A549 (cell line): ENCODE measurements around the gene LBH. TPM values are rescaled to one million over a fixed set of nuclear protein-coding genes. Genes with fewer than 3 reads are reported as not detected.

Experiments used
- ATAC-seq, 2 experiments: fragments of 200-7000 bp in 1 of 2; fragments of >200 bp in 1 of 2; cut with Nextera tagmentation in 1 of 2; cut with Tn5 transposase in 1 of 2; 3 replicates each; pipeline versions ENCODE4 v1.8.0 to v1.9.1; 2018 to 2020; ENCODE audit warnings: mild to moderate bottlenecking in 1 of 2, moderate library complexity in 1 of 2
- CTCF ChIA-PET: fragments of 300-600 bp; sonication (Branson Sonifier 250); formaldehyde crosslinking; extraction: SDS; loops from one replicate; lab custom pipeline; 2021; ENCODE audit warnings: antibody characterized with exemption, inconsistent platforms; lab: Yijun Ruan, JAX
- POLR2A ChIA-PET: fragments of 350-600 bp; formaldehyde crosslinking; extraction: SDS; loops from one replicate; lab custom pipeline; 2021; ENCODE audit warnings: antibody characterized with exemption, inconsistent platforms; lab: Yijun Ruan, JAX
- DNase-seq, 2 experiments: peaks; one replicate each; pipeline versions ENCODE4 v3.0.0 to v3.0.0-alpha.2; 2011 to 2016; ENCODE audit warnings: low read depth in 1 of 2, low spot score in 1 of 2
- FAIRE-seq: peaks from 2 replicates; lab custom pipeline; 2011; peaks lifted over from hg19 to GRCh38; lab: Jason Lieb, UNC
- H3K27ac ChIP-seq, 2 experiments: fragments of >200 bp; sonication (Bioruptor Twin); formaldehyde crosslinking; 3 replicates each; pipeline ENCODE4 v1.5.1; 2016 to 2017
- H3K4me1 ChIP-seq: fragments of >200 bp; sonication (Bioruptor Twin); formaldehyde crosslinking; 3 replicates; pipeline ENCODE4 v1.6.1; 2016
- H3K4me2 ChIP-seq: fragments of >200 bp; sonication (Bioruptor Twin); formaldehyde crosslinking; 3 replicates; pipeline ENCODE4 v1.6.1; 2016
- H3K4me3 ChIP-seq: fragments of >200 bp; sonication (Bioruptor Twin); formaldehyde crosslinking; 3 replicates; pipeline ENCODE4 v1.5.1; 2016
- H3K9me3 ChIP-seq: fragments of >200 bp; sonication (Bioruptor Twin); formaldehyde crosslinking; 3 replicates; pipeline ENCODE4 v1.6.1; 2016
- CEBPB ChIP-seq, 2 experiments: fragments of >200 bp in 1 of 2; sonication (Bioruptor Twin) in 1 of 2; formaldehyde crosslinking in 1 of 2; IDR thresholded peaks; 2 replicates each; pipeline ENCODE4 v1.6.1; 2012 to 2016
- CHD2 ChIP-seq: fragments of 150-350 bp; IDR thresholded peaks from 2 replicates; pipeline ENCODE4 v1.6.1; 2014; ENCODE audit warnings: low read length; ENCODE audit not compliant: partially characterized antibody
- CHD4 ChIP-seq: fragments of 200-600 bp; sonication (generic); IDR thresholded peaks from 2 replicates; pipeline ENCODE4 v1.6.1; 2016; ENCODE audit warnings: antibody characterized with exemption, mild to moderate bottlenecking, borderline replicate concordance
- CTCF ChIP-seq: fragments of >200 bp; sonication (Bioruptor Twin); formaldehyde crosslinking; IDR thresholded peaks from 3 replicates; pipeline ENCODE4 v1.5.1; 2016
- EHMT2 ChIP-seq: fragments of 200-600 bp; sonication (generic); IDR thresholded peaks from 2 replicates; pipeline ENCODE4 v1.6.1; 2016; ENCODE audit warnings: antibody characterized with exemption, low read depth, mild to moderate bottlenecking, moderate library complexity
- FOSL2 ChIP-seq, 2 experiments: fragments of 450-650 bp in 1 of 2; fragments of >200 bp in 1 of 2; sonication (Bioruptor Twin) in 1 of 2; formaldehyde crosslinking; IDR thresholded peaks; 2 replicates each; pipeline versions ENCODE4 v1.5.0 to v1.6.1; 2016 to 2020; ENCODE audit warnings: mild to moderate bottlenecking in 1 of 2, moderate library complexity in 1 of 2
- FOXS1 ChIP-seq: fragments of 250-450 bp; sonication (Bioruptor Pico); IDR thresholded peaks from 2 replicates; pipeline ENCODE4 v1.5.0; 2020; ENCODE audit warnings: mild to moderate bottlenecking, moderate library complexity
- HEYL ChIP-seq: fragments of 250-450 bp; sonication (Bioruptor Pico); IDR thresholded peaks from 2 replicates; pipeline ENCODE4 v1.8.0; 2021; ENCODE audit warnings: mild to moderate bottlenecking, moderate library complexity
- HOXA7 ChIP-seq: fragments of 250-450 bp; sonication (Bioruptor Pico); IDR thresholded peaks from 2 replicates; pipeline ENCODE4 v1.5.0; 2020; ENCODE audit warnings: mild to moderate bottlenecking, moderate library complexity
- JUN ChIP-seq, 2 experiments: fragments of >200 bp; sonication (Bioruptor Twin); formaldehyde crosslinking; IDR thresholded peaks; 2 replicates in 1 of 2; 3 replicates in 1 of 2; pipeline ENCODE4 v1.6.1; 2016 to 2017
- MAZ ChIP-seq: fragments of 150-350 bp; IDR thresholded peaks from 2 replicates; pipeline ENCODE4 v1.6.1; 2014; ENCODE audit warnings: antibody characterized with exemption, low read depth, low read length, borderline replicate concordance
- NR3C1 ChIP-seq: fragments of >200 bp; sonication (Bioruptor Twin); formaldehyde crosslinking; IDR thresholded peaks from 3 replicates; pipeline ENCODE4 v1.6.1; 2017
- RAD21 ChIP-seq, 2 experiments: fragments of >200 bp in 1 of 2; sonication (Bioruptor Twin) in 1 of 2; formaldehyde crosslinking in 1 of 2; IDR thresholded peaks in 1 of 2; conservative IDR thresholded peaks in 1 of 2; 2 replicates in 1 of 2; 3 replicates in 1 of 2; pipeline ENCODE4 v1.6.1; 2012 to 2018; ENCODE audit warnings: inconsistent platforms in 1 of 2
- RCOR1 ChIP-seq: fragments of 150-350 bp; IDR thresholded peaks from 2 replicates; pipeline ENCODE4 v1.6.1; 2014; ENCODE audit warnings: antibody characterized with exemption, low read length, low read depth
- SMC3 ChIP-seq: fragments of >200 bp; sonication (Bioruptor Twin); formaldehyde crosslinking; IDR thresholded peaks from 3 replicates; pipeline ENCODE4 v1.6.1; 2018; ENCODE audit warnings: inconsistent platforms
- ZC3H11A ChIP-seq: fragments of 450-650 bp; IDR thresholded peaks from 2 replicates; pipeline ENCODE4 v1.6.1; 2014; ENCODE audit warnings: antibody characterized with exemption, mild to moderate bottlenecking
- ZFP36 ChIP-seq: fragments of 450-650 bp; IDR thresholded peaks from 2 replicates; pipeline ENCODE4 v1.6.1; 2014; ENCODE audit warnings: borderline replicate concordance; ENCODE audit not compliant: partially characterized antibody
- ZSCAN20 ChIP-seq: fragments of 250-450 bp; sonication (Bioruptor Pico); IDR thresholded peaks from 2 replicates; pipeline ENCODE4 v1.8.0; 2022; ENCODE audit warnings: mild to moderate bottlenecking, moderate library complexity
- WGBS: methylation state at CpG from one replicate; pipeline ENCODE4 v1.1.6; 2017; ENCODE audit errors: missing lambda C conversion rate; 5-methylcytosine and 5-hydroxymethylcytosine counted together
- polyA plus RNA-seq, 4 experiments: library from polyadenylated mRNA; depleted of rRNA in 3 of 4; stranded (reverse); fragments of >200 nt; fragmentation: RNase III in 1 of 4; extraction: RNeasy Plus Mini Kit Qiagen cat#74134 plus additional on column Dnase treatment in 1 of 4; gene quantifications; 2 replicates in 3 of 4; 3 replicates in 1 of 4; pipeline ENCODE4 v1.2.3, GENCODE V29; 2011 to 2017

The LBH gene
- polyA plus RNA-seq, 2 of the 4 experiments (the other 2 are of a cell fraction) = 163 to 216 TPM

GRCh38 chr2:30206461-30207430 lies 24.6 kb upstream of the LBH start:
- TF ChIP-seq SMC3 = no peak
- TF ChIP-seq ZC3H11A = peak; percentile 97
- TF ChIP-seq CEBPB (IDR thresholded peaks at IDR 0.05) = no peak
- no peak for TF ChIP-seq CHD4
- 0 out of 5 replicates have a peak, but pooled peaks of 1 of the 2 experiments have one; percentile 5 for TF ChIP-seq RAD21 (conservative IDR thresholded peaks at IDR 0.05 in 1 of 2, IDR thresholded peaks at IDR 0.05 in 1 of 2)
- TF ChIP-seq FOXS1 (CRISPR knock-in tag) = no peak
- no peak for TF ChIP-seq HOXA7 (CRISPR knock-in tag)
- no peak for TF ChIP-seq NR3C1
- TF ChIP-seq ZSCAN20 (CRISPR knock-in tag) = no peak
- no peaks in the 10 kb centered on the region for H3K9me3 ChIP-seq
- WGBS = 75% methylated on average over 9 of the region's 9 CpGs
- ChIA-PET CTCF (interaction anchor here (0.5 to 12.8 kb wide), 19 partner anchors 10 to 503 kb away, joined by 3 to 430 read pairs (median 6); partner anchors contain the start of gene LBH), POLR2A (no interaction called here)
- no peak overlapping the region for H3K4me3 ChIP-seq
- no peak overlapping the region for H3K4me2 ChIP-seq
- DNase-seq = peak in 1 of 2 experiments; percentile 21
- FAIRE-seq = no peak
- peak; percentile 51 to 58; a peak in 3 of 6 replicates for ATAC-seq
- no peak overlapping the region for H3K27ac ChIP-seq
- H3K4me1 ChIP-seq = peaks cover 5% of the 10 kb centered on the region; the same call in 2 of the 3 replicates

- WGBS = 0% methylated on average over 2 of the region's 2 CpGs
- Histone ChIP-seq H3K9me3 (no peaks in the 10 kb centered on the region), H3K4me3 (no peak overlapping the region), H3K27ac (peak overlapping the region; percentile 35 to 67; a peak in 4 of 6 replicates), H3K4me1 (peaks cover 5% of the 10 kb centered on the region; the same call in 2 of the 3 replicates), H3K4me2 (peak overlapping the region; percentile 15; the same call in 1 of the 3 replicates)
- ChIA-PET POLR2A (interaction anchor here (1.4 to 2.3 kb wide), 2 partner anchors 23 to 24 kb away, joined by 4 to 10 read pairs; partner anchors contain the start of gene LBH), CTCF (interaction anchor here (0.7 to 12.8 kb wide), 67 partner anchors 9 to 1127 kb away, joined by 3 to 430 read pairs (median 4); partner anchors contain the start of gene LBH)
- peak; percentile 99 for TF ChIP-seq SMC3
- TF ChIP-seq RCOR1 = no peak
- no peak for TF ChIP-seq CHD4
- peak; percentile 99 to 100 for TF ChIP-seq RAD21 (conservative IDR thresholded peaks at IDR 0.05 in 1 of 2, IDR thresholded peaks at IDR 0.05 in 1 of 2)
- TF ChIP-seq CTCF = peak; percentile 98
- FAIRE-seq (peak; percentile 90), ATAC-seq (peak; percentile 91 to 97), DNase-seq (peak; percentile 44 to 84)
These were observed 22.9 kb upstream of the LBH start for GRCh38 chr2:30208453-30208852.

GRCh38 chr2:30209227-30209626 lies 22.1 kb upstream of the LBH start:
- Histone ChIP-seq H3K9me3 (no peaks in the 10 kb centered on the region), H3K4me1 (peaks cover 5% of the 10 kb centered on the region; the same call in 2 of the 3 replicates), H3K27ac (peak overlapping the region; percentile 1 to 67; a peak in 4 of 6 replicates), H3K4me2 (no peak overlapping the region), H3K4me3 (no peak overlapping the region)
- 83% methylated on average over 2 of the region's 2 CpGs for WGBS
- ATAC-seq = peak in 1 of 2 experiments; percentile 10; a peak in 1 of 6 replicates
- DNase-seq = no peak
- no peak for FAIRE-seq
- CTCF ChIA-PET = interaction anchor here (0.7 to 12.8 kb wide), 45 partner anchors 8 to 962 kb away, joined by 3 to 430 read pairs (median 6); partner anchors contain the start of gene LBH
- no peak for TF ChIP-seq ZFP36
- TF ChIP-seq HEYL = no peak
- no peak for TF ChIP-seq EHMT2
- TF ChIP-seq MAZ = no peak
- TF ChIP-seq HOXA7 (CRISPR knock-in tag) = no peak
- TF ChIP-seq CEBPB (IDR thresholded peaks at IDR 0.05) = no peak
- no peak for TF ChIP-seq JUN (IDR thresholded peaks at IDR 0.05)
- no peak for TF ChIP-seq ZSCAN20 (CRISPR knock-in tag)
- no peak for TF ChIP-seq FOSL2 (IDR thresholded peaks at IDR 0.05)
- no peak for TF ChIP-seq FOSL2 (CRISPR knock-in tag; IDR thresholded peaks at IDR 0.05)
- TF ChIP-seq CHD2 = no peak
- TF ChIP-seq, all 56 proteins: peak for 0
- POLR2A ChIA-PET = interaction anchor here (1.4 to 2.3 kb wide), 2 partner anchors 22 to 23 kb away, joined by 4 to 10 read pairs; partner anchors contain the start of gene LBH
